ENCODE results near the gene VAPA.

Gene VAPA

GRCh38 chr18:9986156-9986930 lies 72.5 kb downstream of the VAPA start:
- DNase-seq (ENCODE audit: low read depth in 1 of 2, low spot score in 1 of 2): no peak
- TF ChIP-seq SPI1 (IDR thresholded peaks at IDR 0.05; ENCODE audit: borderline replicate concordance, low read depth): no peak
- TF ChIP-seq, protein P1, sequence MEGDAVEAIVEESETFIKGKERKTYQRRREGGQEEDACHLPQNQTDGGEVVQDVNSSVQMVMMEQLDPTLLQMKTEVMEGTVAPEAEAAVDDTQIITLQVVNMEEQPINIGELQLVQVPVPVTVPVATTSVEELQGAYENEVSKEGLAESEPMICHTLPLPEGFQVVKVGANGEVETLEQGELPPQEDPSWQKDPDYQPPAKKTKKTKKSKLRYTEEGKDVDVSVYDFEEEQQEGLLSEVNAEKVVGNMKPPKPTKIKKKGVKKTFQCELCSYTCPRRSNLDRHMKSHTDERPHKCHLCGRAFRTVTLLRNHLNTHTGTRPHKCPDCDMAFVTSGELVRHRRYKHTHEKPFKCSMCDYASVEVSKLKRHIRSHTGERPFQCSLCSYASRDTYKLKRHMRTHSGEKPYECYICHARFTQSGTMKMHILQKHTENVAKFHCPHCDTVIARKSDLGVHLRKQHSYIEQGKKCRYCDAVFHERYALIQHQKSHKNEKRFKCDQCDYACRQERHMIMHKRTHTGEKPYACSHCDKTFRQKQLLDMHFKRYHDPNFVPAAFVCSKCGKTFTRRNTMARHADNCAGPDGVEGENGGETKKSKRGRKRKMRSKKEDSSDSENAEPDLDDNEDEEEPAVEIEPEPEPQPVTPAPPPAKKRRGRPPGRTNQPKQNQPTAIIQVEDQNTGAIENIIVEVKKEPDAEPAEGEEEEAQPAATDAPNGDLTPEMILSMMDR (IDR thresholded peaks at IDR 0.05; ENCODE audit: insufficient read depth, low read length): no peak
- TF ChIP-seq, protein P2, sequence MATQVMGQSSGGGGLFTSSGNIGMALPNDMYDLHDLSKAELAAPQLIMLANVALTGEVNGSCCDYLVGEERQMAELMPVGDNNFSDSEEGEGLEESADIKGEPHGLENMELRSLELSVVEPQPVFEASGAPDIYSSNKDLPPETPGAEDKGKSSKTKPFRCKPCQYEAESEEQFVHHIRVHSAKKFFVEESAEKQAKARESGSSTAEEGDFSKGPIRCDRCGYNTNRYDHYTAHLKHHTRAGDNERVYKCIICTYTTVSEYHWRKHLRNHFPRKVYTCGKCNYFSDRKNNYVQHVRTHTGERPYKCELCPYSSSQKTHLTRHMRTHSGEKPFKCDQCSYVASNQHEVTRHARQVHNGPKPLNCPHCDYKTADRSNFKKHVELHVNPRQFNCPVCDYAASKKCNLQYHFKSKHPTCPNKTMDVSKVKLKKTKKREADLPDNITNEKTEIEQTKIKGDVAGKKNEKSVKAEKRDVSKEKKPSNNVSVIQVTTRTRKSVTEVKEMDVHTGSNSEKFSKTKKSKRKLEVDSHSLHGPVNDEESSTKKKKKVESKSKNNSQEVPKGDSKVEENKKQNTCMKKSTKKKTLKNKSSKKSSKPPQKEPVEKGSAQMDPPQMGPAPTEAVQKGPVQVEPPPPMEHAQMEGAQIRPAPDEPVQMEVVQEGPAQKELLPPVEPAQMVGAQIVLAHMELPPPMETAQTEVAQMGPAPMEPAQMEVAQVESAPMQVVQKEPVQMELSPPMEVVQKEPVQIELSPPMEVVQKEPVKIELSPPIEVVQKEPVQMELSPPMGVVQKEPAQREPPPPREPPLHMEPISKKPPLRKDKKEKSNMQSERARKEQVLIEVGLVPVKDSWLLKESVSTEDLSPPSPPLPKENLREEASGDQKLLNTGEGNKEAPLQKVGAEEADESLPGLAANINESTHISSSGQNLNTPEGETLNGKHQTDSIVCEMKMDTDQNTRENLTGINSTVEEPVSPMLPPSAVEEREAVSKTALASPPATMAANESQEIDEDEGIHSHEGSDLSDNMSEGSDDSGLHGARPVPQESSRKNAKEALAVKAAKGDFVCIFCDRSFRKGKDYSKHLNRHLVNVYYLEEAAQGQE (IDR thresholded peaks at IDR 0.05; ENCODE audit: insufficient replicate concordance, low read depth): no peak
- no peak for TF ChIP-seq POLR2AphosphoS5 (IDR thresholded peaks at IDR 0.05; ENCODE audit: low read depth)
- TF ChIP-seq GABPA (IDR thresholded peaks at IDR 0.05; ENCODE audit: low read depth): no peak
- no peak overlapping the region for H3K4me3 ChIP-seq (replicated peaks; ENCODE audit: insufficient read depth, low read length)
- H3K27me3 ChIP-seq (ENCODE audit: insufficient read depth, poor library complexity, severe bottlenecking): no peaks in the 10 kb centered on the region
- H3K27ac ChIP-seq (replicated peaks): no peak overlapping the region

- TF ChIP-seq POLR2AphosphoS5 (IDR thresholded peaks at IDR 0.05; ENCODE audit: low read depth) (no peak), GABPA (IDR thresholded peaks at IDR 0.05; ENCODE audit: low read depth) (no peak), SPI1 (IDR thresholded peaks at IDR 0.05; ENCODE audit: borderline replicate concordance, low read depth) (no peak)
- TF ChIP-seq, protein P1 (IDR thresholded peaks at IDR 0.05; ENCODE audit: insufficient read depth, low read length): no peak
- TF ChIP-seq, protein P2 (IDR thresholded peaks at IDR 0.05; ENCODE audit: insufficient replicate concordance, low read depth): no peak
- DNase-seq (ENCODE audit: low read depth in 1 of 2, low spot score in 1 of 2): no peak
- Histone ChIP-seq H3K27ac (replicated peaks) (no peak overlapping the region), H3K4me3 (replicated peaks; ENCODE audit: insufficient read depth, low read length) (no peak overlapping the region), H3K27me3 (ENCODE audit: insufficient read depth, poor library complexity, severe bottlenecking) (no peaks in the 10 kb centered on the region)
Measured at GRCh38 chr18:9987345-9987744, 73.5 kb downstream of the VAPA start.

- no peak overlapping the region for H3K4me3 ChIP-seq (replicated peaks; ENCODE audit: insufficient read depth, low read length)
- H3K27me3 ChIP-seq (ENCODE audit: insufficient read depth, poor library complexity, severe bottlenecking): no peaks in the 10 kb centered on the region
- H3K27ac ChIP-seq (replicated peaks): no peak overlapping the region
- DNase-seq (ENCODE audit: low read depth in 1 of 2, low spot score in 1 of 2): no peak
- TF ChIP-seq GABPA (IDR thresholded peaks at IDR 0.05; ENCODE audit: low read depth) (no peak), SPI1 (IDR thresholded peaks at IDR 0.05; ENCODE audit: borderline replicate concordance, low read depth) (no peak), POLR2AphosphoS5 (IDR thresholded peaks at IDR 0.05; ENCODE audit: low read depth) (no peak)
- TF ChIP-seq, protein P2 (IDR thresholded peaks at IDR 0.05; ENCODE audit: insufficient replicate concordance, low read depth): no peak
- TF ChIP-seq, protein P1 (IDR thresholded peaks at IDR 0.05; ENCODE audit: insufficient read depth, low read length): no peak
Measured at GRCh38 chr18:9987931-9988330, 74.1 kb downstream of the VAPA start.
